NCI-H526 (cell line): Measurements from ENCODE around the gene CNGA1.

ENCODE experiments used
- DNase-seq, 2 experiments: peaks; one replicate each; lab custom pipeline; 2025; lab: John Stamatoyannopoulos, UW

The CNGA1 gene

GRCh38 chr4:47899639-47900038, 116.8 kb downstream of the CNGA1 start:
- DNase-seq: no peak

DNA sequence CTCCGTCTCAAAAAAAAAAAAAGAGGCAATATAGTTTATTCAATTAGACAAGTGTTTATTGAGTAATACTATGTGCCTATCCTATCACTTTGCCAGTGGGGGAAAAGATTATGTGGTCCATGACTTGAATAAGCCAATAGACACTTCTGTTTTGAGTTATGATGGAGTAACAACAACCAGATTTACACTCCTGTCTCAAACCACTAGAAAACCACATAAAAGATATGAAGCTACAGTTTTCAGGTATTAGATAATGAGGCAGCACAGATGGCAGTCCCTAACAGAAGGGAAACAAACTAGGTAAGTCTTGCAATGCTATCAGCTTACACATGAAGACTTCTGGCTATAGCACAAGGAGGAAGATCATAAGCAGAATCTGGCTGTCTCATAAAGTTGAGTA, 124.6 kb downstream of the CNGA1 start:
- no peak for DNase-seq
